Measurements from ENCODE around the gene UMAD1.
"Not testable (repeated sequence)": the region's sequence is repeated elsewhere in the genome, so short reads cannot be mapped to it uniquely, and the experiment has no call there.

Gene UMAD1

DNA sequence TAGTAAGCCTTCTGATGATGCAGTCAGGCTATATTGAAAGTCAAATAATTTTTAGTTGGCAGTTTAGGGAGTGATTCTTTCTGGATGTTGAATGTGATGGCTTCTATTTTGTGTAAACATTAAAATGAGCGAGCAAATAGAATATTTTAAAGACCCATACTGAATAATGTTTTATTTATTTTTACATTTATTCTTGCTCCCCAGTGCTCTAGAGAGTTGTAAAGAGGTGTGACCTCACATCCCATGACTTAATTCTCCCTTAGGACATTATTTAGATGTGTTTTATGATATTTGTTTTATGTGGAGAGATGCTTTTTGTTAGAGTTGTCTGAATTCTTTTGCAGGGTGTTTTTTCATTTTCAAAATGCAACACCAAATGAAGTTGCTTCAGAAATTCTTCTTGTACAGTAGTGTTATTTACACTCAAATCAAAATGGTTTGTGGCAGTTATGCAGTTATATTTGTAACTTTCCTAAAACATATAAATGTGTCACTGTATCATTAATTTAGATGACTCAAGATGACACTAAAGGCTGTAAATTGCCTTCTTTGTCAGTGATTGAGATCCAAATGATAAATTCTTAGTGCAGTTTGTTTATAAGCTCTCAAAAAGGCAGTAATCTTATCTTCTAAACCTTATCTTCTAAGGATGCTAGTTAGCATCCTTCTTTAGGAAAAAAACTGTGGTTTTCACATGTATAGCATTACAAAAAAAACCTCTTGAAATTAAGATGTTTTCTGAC, 12.4 kb downstream of the UMAD1 start:
- DNase-seq (ENCODE audit: low spot score): no peak

- peak; percentile 75 for DNase-seq (ENCODE audit: low spot score)
Measured at GRCh38 chr7:7653593-7654187, 13.1 kb downstream of the UMAD1 start.

GRCh38 chr7:7654964-7655715, 14.6 kb downstream of the UMAD1 start:
- DNase-seq (ENCODE audit: low spot score): no peak

DNA sequence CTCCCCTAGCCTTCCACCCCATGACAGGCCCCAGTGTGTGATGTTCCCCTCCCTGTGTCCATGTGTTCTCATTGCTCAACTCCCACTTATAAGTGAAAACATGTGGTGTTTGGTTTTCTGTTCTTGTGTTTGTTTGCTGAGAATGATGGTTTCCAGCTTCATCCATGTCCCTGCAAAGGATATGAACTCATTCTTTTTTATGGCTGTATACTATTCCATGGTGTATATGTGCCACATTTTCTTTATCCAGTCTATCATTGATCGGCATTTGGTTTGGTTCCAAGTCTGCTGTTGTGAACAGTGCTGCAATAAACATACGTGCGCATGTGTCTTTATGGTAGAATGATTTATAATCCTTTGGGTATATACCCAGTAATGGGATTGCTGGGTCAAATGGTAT, 15.9 kb downstream of the UMAD1 start:
- DNase-seq (ENCODE audit: low spot score): not testable (repeated sequence)

DNA sequence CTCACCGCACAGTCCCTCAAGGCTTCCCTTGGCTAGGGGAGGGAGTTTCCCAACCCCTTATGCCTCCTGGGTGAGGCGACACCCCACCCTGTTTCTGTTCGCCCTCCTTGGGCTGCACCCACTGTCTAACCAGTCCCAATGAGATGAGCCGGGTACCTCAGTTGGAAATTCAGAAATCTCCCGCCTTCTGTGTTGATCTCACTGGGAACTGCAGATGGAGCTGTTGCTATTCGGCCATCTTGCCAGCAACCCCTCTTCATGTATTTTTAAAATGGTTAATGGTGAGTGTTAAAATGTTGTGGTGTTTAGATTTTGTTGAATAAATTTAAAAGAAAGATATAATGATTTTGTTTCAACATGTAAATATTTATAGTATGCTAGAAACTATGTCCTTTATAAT, 22.0 kb downstream of the UMAD1 start:
- DNase-seq (ENCODE audit: low spot score): no peak

DNA sequence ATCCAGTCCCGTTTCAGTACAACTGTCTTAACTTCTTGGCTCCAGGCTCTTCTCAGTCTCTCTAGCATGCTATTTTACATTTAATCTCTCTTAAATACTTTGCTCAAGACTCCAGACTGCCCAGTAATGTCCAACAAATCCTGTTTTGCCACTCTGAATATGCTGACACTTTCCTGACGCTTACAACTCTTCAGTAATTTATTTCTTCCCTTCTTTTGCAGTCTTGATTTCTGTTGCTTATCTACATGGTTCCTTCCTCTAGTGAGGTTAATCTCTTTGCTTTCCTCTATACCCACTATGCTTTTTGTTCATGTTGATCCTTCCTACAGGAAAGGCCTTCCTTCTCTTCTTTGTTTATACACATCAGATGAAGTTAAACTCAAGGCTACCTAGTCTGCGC, 23.7 kb downstream of the UMAD1 start:
- DNase-seq (ENCODE audit: low spot score): no peak

DNA sequence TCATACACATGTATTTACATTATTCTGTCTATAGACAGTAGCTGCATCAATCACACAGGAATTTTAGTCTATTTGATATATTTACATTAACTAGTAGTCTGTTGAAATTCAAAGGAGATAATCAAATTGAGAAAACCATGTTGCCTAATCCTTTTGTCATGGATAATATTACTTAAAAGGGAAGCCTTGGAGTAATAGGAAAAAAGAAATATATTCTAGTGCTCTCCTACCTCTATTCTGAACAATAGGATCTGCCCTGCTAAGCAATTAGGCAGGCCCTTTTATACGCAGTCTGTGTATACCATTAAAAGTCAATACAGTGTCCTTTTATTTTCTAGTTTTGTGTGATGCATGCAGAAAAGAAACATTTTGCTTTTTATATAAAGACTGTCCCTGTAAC, 24.5 kb downstream of the UMAD1 start:
- no peak for DNase-seq (ENCODE audit: low spot score)

DNA sequence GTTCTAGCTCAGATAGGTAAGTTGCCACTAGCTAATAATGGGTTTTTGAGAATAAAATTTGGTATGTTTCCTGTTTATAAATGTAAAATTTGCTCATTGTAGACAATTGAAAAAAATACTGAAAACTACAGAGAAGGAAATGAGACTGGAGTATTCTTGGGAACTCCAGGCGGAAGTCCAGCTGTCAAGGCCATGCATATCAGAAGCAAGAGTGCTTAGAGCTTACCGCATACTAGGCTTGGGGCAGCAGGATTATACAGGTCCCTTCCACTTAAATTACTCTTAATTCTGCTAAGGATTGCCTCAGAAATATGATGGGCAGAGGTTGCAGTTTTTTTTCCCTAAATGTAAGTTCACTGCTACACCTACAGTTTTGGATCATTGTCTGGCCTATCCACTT, 26.6 kb downstream of the UMAD1 start:
- DNase-seq (ENCODE audit: low spot score): no peak

DNA sequence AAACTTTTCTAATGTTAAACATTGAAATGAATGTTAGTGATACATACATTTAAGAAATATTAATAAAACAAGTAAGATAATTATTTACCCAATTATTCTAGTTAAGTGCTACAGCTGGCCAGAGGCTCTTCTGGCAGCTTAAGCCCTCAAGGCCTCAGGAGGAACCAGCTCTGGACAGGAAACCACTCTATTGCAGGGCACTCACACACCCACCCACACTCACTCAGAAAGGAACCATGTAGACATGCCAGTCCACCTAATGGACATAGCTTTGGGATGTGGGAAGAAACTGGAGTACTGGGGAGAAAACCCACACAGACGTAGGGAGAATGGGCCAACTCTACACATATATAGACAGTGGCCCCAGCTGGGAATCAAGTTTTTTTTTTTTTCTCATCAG, 28.2 kb downstream of the UMAD1 start:
- no peak for DNase-seq (ENCODE audit: low spot score)

DNA sequence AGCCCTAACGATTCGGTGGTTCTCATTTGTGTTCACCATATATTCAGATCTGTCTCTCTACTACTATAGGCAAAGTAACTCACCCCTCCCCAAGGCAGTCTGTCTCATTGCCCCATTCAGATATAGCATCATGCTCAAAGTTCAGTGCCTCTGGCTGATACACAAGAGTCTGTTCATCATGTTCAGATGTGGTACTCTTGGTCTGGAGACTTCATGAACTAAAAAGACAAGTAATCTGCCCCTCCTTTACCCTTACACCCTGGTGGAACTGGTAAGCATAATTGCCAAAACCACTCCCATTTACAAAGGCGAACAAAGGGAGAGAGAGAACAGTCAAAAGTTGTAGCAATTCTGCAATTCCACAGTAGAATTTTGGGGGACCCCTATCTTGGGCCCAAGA, 29.9 kb downstream of the UMAD1 start:
- no peak for DNase-seq (ENCODE audit: low spot score)

DNA sequence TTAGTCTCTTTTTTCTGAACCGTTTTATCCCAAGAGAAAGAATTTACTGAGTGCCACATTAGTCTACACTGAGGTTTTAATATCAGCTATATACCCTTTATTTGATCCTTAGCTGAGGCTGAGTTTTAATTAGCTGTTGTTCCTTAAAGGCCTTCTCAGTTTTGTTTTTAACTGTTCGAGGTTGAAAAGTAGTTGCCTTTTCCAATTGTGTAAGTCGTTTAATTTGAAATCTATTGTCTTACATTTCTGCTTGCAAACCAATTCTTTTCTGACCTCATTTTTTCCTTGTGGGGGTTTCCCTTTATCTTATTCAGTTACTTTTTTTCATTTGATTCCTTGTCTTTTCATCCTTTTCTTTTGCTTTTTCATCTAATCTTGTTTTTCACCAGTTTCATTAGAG, 30.8 kb downstream of the UMAD1 start:
- no peak for DNase-seq (ENCODE audit: low spot score)

GRCh38 chr7:7672545-7673239, 32.1 kb downstream of the UMAD1 start:
- peak; percentile 34 for DNase-seq (ENCODE audit: low spot score)

DNA sequence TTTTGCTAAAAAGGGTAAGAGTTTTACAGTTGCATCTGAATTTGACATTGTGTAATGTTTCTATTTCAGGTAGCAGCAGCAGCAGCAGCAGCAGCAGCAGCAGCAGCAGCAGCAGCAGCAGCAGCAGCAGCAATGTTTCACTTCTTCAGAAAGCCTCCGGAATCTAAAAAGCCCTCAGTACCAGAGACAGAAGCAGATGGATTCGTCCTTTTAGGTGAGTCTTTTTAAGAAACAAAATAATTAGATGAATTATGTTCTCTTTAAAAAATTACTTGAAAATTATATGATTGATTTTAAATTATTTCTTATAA, 32.6 kb downstream of the UMAD1 start:
- DNase-seq (ENCODE audit: low spot score): no peak

GRCh38 chr7:7675686-7676085, 35.1 kb downstream of the UMAD1 start:
- DNase-seq (ENCODE audit: low spot score): peak; percentile 64

- not testable (repeated sequence) for DNase-seq (ENCODE audit: low spot score)
Measured at GRCh38 chr7:7679640-7680039, 39.1 kb downstream of the UMAD1 start.

DNA sequence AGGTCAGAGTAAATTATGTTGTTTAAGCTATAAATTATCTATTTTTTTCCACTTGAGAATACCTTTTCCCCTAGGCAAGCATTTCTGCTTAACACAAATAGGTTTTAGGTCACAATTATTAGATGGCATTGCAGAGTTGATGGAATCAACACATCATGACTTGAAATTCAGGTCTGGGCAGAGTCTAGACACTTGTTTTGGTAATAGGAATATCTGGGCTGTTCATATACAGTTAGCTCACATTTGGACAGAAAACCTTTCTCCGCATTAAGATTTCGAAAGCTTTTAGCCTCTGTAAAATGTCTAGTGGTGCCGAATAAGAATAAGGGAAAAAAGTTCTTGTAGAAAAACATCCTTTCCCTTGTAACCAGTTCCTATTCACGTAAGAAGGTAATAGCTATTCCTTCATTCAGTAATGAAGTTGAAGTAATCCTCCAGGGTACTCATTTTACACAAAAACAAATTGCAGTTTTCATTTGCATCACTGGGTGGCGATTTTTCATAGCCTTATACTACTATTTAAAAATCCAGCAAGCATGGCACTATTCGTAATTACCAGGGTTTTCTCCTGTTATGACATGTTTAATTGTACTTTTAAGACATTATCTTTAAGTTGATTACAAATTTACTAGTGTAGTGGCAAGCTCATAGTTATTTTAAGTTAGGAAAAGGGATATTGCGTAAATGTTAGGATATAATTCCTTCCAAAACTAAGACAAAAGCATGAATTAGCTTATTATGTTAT, 40.8 kb downstream of the UMAD1 start:
- peak; percentile 93 for DNase-seq (ENCODE audit: low spot score)

DNA sequence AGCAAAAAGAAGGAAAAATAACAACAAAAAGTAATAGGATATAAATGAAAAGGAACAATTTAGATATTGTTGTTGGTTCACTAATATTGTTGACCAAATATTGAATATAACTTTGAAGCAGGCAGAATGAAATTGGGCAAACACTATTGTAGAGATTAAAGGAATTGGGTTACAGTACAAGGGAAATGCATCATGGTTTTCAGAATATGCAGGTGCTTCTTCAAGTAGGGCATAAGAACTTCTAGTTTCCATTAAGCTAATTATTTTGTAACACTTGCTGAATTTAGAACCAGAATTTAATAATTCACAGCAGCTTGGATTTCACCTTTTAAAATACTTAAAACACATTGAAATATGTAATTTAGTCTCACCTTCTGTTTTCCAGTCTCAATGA, 41.4 kb downstream of the UMAD1 start:
- no peak for DNase-seq (ENCODE audit: low spot score)

GRCh38 chr7:7682861-7683260, 42.3 kb downstream of the UMAD1 start:
- no peak for DNase-seq (ENCODE audit: low spot score)

DNA sequence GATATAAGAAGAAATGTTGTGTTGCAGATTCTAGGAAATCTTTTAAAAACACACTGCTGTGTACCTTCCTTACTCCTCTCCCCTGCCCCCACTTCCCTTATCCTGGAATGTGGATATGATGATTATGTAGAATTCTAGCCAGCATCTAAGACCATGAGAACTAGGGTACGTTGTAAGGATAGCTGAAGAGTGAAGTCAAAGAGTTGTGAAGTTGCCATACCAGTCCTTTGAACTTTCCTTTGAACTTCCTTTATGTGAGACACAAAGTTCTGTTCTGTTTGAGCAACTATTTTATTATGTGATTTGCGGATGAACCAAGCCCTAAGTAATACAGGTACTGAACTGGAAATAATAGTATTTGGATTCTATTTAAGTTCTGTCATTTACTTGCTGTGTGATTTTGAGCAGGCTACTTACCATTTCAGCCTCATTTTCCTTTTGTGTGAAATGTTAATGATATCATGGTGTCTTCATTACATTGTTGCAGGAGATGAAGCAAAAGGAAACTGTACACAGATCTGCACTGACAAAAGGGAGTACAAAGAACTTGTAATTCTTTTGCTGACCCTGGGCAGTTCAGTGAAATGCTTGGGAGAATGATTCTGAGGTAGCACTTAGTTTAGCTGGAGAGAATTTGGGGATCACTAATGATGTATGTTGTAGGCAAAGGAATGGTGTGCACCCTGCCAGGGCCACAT, 46.4 kb downstream of the UMAD1 start:
- DNase-seq (ENCODE audit: low spot score): no peak

DNA sequence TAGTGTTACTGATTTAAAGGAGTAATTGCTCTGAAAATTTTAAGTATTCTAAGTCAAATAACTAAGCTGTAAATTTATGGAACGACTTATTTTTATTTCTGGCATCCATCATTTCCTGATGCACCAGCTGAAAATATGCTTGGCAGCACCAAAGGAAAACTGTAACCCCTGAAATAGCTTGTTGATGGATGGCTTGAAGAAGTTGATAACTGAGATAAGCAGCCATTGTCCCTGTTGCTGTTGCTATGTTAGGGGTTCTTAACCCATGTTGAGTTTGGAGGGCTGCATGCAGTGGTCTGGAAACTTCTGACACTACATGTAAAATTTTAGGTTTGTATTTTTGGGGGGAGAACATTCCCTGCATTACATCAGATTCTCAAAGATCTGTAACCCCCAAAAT, 47.2 kb downstream of the UMAD1 start:
- no peak for DNase-seq (ENCODE audit: low spot score)

DNA sequence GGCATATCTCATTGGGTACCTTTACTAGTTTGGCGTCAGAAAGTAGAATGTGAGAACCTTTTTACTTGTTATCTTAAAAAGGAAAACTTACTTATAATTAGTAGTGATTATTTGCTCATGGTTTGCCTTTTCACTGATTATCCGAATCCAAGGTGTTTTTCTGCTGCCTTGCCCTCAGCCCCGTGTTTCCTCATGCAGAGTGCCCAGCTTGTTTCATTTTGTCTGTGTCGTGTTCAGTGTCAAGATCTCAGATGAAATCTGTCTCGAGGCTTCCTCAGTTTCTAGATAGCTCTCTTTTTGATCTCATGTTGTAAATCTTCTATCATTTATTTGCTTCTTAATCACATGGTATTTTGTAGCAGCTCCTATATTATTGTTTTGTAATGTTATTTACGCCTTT, 47.8 kb downstream of the UMAD1 start:
- no peak for DNase-seq (ENCODE audit: low spot score)

DNA sequence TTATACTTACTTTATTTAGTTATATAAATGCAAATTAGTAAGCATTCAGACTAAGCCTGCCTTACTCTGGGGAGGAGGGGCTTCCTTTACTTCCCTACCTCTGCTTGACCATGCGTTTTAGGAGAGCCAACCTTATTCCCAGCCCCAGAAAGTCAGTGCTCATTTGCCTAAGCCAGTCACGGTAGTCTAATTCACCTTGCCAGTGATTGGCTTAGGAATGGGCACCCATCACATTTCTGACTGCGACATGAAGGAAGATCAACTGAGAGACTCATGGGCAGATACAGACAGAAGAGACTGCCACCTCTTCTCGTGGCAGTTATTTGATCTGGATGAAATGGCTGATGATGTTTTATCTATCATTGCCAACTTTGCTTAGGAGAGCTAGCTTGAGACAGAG, 48.4 kb downstream of the UMAD1 start:
- DNase-seq (ENCODE audit: low spot score): no peak

Measured in NAMALWA (cell line).